GM21786 (cell line): ENCODE data around the gene DMBX1.

Experiments used
- ATAC-seq: cut with Tn5 transposase; IDR thresholded peaks from one replicate; pipeline ENCODE4 v1.9.1; 2021; ENCODE audit not compliant: unreplicated experiment

DMBX1 gene

DNA sequence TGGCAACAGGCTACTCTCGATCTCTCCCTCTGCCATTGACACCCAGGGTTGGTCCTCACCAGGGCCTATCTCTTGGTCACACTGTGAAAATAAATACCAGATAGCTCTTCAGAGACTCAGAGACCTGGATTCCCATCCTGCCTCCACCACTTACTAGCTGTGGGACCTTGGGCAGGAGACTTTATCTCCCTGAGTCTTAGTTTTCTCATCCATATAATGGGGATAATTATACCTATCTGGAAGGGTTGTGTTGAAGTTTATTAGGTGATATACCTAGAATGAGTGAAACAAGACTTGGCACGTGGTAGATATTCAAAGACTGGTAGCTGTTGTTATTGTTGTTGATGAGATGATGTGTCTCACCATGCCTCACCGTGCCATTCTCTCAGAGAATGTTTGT is 7.4 kb downstream of the DMBX1 start:
- ATAC-seq = no peak

DNA sequence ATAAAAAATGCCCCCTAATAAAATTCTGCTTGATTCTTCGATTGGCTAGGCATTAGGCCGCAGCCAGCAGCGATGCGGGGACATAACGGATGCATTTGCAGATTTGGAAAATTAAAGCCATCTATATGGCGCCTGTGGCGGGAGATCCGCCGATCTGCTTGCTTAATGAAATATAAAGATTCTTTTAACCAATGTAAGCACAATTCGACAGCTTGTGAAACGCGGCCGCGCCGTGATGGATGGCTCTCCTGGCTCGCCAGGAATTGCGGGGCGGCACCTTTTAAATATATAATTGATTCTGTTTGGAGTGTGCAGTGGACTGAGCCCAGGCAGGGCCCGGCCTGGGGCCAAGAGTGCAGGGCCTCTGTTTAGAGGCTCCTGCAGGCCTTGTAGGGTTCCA is 8.0 kb downstream of the DMBX1 start:
- ATAC-seq = no peak

DNA sequence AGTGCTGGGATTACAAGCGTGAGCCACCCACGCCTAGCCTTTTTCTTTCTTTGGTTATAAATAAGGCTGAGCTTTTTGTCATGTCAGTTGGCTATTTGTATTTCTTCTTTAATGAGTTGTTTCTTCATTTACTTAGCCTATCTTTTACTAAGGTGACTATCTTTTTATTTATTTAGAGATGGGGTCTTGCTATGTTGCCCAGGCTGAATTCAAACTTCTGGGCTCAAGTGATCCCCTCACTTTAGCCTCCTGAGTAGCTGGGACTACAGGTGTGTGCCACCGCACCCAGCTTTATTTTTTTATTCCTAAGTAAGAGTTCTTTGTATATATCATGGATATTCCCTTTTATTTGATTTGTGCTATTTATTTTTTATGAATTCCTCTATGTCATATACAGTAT is 11.9 kb downstream of the DMBX1 start:
- ATAC-seq = no peak

DNA sequence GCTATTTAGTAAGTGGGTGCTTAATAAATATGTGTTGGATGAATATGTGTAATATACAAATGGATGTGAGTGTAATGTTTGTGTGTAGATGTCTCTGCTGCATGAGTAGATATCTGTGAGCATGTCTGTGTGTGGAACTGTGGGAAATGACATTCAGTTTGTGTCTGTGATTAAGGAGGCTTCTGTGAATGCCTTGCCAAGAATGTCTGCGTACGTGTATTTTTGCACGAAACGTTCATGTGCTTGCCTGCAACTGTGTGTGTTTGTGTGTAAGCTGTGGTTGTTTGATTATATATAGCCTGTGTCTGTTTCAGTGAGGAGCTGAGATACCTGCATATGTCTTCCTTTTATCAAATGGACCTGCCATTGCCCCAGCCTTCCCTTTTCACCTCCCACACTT is 13.8 kb downstream of the DMBX1 start:
- ATAC-seq = no peak

- ATAC-seq = no peak
Measured at GRCh38 chr1:46506470-46507219, 17.0 kb downstream of the DMBX1 start.

DNA sequence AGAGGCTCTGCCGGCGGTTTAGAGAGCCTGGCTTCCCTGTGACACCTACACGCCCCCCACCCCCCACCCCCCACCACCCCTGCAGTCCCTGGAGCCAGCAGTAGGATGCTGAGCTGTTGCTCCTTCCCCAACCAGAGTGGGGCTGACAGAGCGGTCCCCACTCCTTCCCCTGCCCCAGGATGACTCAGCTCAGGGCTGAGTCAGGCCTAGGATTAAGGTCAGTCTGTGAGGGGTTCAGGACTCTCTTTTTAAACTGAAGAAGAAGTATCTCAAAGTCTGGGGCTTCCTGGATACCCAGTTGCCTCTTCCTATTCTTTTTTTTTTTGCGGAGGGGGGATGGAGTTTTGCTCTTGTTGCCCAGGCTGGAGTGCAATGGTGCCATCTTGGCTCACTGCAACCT is 19.1 kb downstream of the DMBX1 start:
- no peak for ATAC-seq

DNA sequence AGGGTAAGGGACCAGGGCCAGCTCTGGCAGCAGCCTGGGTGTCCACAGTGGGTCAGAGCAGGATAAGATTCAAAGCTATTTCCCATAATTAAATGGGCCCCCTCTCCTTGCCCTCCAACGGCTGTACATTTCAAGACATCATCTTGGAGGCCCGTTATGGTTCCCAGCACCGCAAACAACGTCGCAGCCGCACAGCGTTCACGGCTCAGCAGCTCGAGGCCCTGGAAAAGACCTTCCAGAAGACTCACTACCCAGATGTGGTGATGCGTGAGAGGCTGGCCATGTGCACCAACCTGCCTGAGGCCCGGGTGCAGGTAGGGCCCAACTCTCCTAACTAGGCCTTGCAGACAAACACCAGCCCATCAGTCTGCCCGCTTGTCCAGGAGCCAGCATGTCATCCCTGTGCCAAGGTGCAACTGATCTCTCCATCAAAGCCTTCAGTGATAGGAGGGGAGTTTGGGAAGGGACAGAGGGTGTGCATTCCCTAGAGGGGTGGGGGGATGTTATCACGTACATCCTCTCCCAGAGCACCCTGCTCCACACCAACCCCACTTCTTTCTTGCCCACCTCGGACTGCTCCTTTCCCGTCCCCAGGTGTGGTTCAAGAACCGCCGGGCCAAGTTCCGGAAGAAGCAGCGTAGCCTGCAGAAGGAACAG is 20.8 kb downstream of the DMBX1 start:
- ATAC-seq = no peak

DNA sequence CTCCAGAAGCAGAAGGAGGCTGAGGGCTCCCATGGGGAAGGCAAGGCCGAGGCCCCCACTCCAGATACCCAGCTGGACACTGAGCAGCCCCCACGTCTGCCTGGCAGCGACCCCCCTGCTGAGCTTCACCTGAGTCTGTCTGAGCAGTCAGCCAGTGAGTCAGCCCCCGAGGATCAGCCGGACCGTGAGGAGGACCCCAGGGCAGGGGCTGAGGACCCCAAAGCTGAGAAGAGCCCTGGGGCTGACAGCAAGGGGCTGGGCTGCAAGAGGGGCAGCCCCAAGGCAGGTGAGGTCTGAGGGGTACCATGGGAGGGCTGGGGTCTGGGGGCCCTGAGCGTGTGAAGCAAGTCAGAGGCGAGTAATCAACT is 21.3 kb downstream of the DMBX1 start:
- no peak for ATAC-seq

DNA sequence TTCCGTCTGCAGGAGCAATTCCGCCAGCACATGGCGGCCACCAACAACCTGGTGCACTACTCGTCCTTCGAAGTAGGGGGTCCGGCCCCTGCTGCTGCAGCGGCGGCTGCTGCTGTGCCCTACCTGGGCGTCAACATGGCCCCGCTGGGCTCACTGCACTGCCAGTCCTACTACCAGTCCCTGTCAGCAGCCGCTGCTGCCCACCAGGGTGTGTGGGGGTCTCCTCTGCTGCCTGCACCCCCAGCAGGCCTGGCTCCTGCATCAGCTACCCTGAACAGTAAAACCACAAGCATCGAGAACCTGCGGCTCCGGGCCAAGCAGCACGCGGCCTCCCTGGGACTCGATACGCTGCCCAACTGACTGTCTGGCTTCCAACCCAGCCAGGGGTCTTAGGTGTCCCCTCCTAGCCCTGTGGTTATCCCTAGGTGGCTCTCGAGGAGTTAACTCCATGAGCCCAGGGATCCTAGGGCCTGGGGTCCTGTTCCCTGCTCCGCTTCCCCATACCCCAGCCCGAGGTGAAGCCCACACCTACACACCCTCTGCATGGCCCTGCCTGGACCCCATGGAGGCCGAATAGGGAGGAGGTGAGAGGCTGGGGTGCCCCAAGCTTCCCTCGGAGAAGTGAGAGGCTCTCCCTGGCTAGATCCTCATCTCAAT is 22.6 kb downstream of the DMBX1 start:
- no peak for ATAC-seq

DNA sequence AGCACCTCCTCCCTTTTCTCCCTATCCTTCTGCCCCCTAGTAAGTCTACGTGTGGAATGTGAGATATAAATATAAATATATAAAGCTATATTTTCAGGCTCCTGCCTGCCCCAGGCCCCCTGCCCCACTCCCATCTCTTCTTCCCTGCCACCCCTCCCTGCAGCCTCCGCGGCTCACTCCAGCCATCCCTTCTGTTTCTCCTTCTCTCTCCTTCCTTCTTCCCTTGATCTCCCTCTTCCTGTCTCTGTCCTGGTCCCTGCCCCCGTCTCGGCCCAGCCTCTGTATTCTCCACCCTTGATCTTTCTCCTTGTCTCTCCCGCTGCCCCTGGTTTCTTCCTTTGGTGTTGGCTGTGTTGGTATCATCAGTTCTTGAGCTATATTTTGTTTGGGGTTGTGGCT is 23.2 kb downstream of the DMBX1 start:
- ATAC-seq = no peak

GRCh38 chr1:46513536-46513935 is 23.9 kb downstream of the DMBX1 start:
- no peak for ATAC-seq

- no peak for ATAC-seq
Measured at GRCh38 chr1:46515576-46515975, 25.9 kb downstream of the DMBX1 start.

DNA sequence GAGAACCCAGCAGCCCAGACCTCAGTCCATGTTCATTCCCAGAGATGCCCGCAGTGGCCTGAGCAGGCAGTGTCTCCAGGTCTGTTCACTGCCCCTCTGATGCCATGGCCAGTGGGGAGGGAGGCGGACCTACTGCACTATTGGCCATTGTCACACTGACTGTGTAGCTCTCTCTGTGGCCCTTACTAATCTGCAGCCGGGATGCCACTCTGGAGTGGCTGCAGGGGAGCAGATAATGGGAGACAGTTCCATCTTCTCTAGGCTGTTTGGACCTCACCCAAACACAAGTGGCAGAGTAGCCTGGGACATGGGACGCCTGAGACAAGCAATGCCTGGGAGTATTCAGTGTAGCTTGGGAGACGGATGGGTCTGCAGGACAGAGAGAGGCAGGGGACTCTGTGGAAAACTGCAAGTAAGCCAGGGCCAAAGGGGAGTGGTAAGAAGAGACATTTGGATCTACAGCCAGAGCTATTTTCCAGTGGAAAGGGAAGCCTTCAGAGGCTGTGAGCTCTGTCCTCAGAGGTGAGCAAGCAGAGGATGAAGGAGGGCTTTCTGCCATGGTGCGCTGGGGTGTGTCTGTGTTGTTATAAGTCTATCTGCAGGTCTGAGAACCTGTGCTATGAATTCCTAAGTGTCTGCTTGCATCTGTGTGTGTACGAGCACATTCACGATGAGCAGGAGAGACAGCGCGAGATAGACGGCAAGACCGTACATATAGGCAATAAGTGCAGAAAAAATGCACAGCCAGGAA is 26.7 kb downstream of the DMBX1 start:
- no peak for ATAC-seq

DNA sequence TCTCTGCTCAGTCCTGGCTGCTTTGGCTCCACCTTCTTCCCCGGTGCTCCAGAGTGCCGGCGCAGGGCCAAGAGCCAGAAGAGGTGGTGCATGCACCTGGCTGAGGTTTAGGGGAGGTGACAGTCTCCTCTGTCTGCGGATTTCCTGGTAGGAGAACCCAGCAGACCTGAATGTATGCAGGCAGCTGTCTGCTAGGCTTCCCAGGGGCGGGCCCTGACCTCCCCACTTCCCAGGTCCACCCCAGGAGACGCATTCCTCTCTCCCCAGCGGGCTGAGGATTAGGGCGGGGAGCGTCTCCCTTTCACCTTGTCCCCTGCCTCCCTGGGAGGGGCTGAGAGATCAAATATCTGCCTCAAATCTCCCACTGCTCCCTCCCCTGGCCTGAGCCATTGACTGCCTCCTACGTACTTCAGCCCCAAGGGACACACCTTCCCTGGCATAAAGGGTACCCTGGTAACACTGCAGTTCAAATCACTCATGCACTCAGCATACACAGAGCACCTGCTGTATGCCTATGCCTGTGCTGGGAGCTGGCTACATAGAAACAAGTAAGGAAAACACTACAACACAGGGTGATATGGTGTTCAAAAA is 27.5 kb downstream of the DMBX1 start:
- ATAC-seq = no peak

DNA sequence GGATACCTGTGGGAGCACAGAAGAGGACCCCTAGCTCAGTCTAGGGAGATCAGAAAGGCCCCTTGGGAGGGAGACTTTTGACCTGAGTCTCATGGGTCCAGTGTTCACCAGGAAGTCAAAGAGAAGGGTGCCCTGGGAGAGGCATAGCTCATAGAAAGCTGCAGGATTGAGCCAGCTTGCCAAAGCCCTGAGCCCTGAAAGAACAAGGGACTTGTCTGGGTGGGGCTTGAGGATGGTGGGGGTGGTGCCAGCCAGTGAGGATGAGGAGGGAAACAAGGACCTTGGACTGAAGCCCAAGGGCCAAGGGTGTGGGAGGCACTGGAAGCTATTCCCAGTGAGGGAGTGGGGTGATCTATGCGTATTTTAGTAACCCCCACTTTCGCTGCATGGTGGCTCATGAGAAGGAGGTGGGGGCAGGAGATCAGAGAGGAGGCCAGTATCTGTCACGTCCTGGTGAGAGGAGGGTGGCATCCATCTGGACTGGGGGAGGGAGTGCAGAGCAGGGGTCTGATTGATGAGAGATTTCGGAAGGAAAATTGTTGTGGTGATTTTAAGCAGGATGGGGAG is 28.4 kb downstream of the DMBX1 start:
- ATAC-seq = no peak

DNA sequence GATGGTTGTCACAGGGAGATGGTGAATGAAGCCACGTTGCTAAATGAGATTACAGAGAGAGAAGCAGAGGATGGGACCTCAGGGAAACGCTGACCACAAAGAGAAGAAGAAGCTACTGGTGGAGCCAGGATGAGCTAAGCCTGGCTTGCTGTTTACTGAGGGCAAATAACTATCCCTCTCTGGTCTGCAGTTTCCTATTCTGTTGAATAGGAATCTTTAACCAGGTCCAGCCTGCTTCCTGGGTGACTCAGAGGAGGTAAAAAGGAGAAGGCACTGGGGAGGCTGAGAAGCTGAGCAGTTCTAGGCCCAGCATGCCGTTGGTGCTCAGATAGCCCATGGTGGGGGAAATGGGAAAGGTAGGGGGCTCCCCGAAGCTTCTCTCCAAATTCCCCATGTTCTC is 29.6 kb downstream of the DMBX1 start:
- no peak for ATAC-seq

GRCh38 chr1:46520063-46520911 is 30.7 kb downstream of the DMBX1 start:
- no peak for ATAC-seq

GRCh38 chr1:46521414-46521813 is 31.8 kb downstream of the DMBX1 start:
- ATAC-seq = no peak

GRCh38 chr1:46522184-46522968 is 32.7 kb downstream of the DMBX1 start:
- ATAC-seq = no peak
